PC-3 (cell line): ENCODE results near the gene TPSG1. TPM values are rescaled to one million over a fixed set of nuclear protein-coding genes. Genes with fewer than 3 reads are reported as not detected.

Experiments
- ATAC-seq: fragments of 200-7000 bp; cut with Tn5 transposase; 2 replicates; pipeline ENCODE4 v1.9.1; 2020; ENCODE audit warnings: mild to moderate bottlenecking, moderate library complexity
- BruUV-seq: library from RNA; stranded (reverse); fragments of 400-500 nt; replicated peaks from 2 replicates; lab custom pipeline; 2021; lab: Mats Ljungman, UMichigan
- CTCF ChIA-PET: fragments of 300-600 bp; sonication (Branson Sonifier 250); formaldehyde crosslinking; loops from one replicate; lab custom pipeline; 2022; ENCODE audit warnings: antibody characterized with exemption; lab: Charles Lee
- POLR2A ChIA-PET: fragments of 300-600 bp; sonication (Branson Sonifier 250); formaldehyde crosslinking; loops from one replicate; lab custom pipeline; 2022; ENCODE audit warnings: antibody characterized with exemption; ENCODE audit not compliant: unreplicated experiment; lab: Charles Lee
- DNase-seq: peaks from one replicate; pipeline ENCODE4 v3.0.0-alpha.2; 2015
- H2AFZ ChIP-seq: fragments of 300-600 bp; sonication (generic); 2 replicates; pipeline ENCODE4 v1.6.0; 2016; ENCODE audit warnings: antibody characterized with exemption, low read length
- H3F3A ChIP-seq: fragments of 300-600 bp; sonication (generic); one replicate; pipeline ENCODE4 v1.6.0; 2017; ENCODE audit warnings: antibody characterized with exemption, low read length, control low read depth, mild to moderate bottlenecking; ENCODE audit not compliant: unreplicated experiment
- H3K27ac ChIP-seq: fragments of 300-600 bp; sonication (generic); 2 replicates; pipeline ENCODE4 v1.5.1; 2016; ENCODE audit warnings: mild to moderate bottlenecking, low read length
- H3K27me3 ChIP-seq: fragments of 300-600 bp; sonication (generic); 2 replicates; pipeline ENCODE4 v1.6.1; 2016; ENCODE audit warnings: low read length, mixed read lengths
- H3K36me3 ChIP-seq: fragments of 300-600 bp; sonication (generic); 2 replicates; pipeline ENCODE4 v1.6.1; 2016; ENCODE audit warnings: low read depth, mixed run types, low read length, mixed read lengths
- H3K4me1 ChIP-seq: fragments of 300-600 bp; sonication (generic); 2 replicates; pipeline ENCODE4 v1.5.1; 2016; ENCODE audit warnings: low read length; ENCODE audit not compliant: insufficient read depth
- H3K4me2 ChIP-seq: fragments of 300-600 bp; sonication (generic); 2 replicates; pipeline ENCODE4 v1.6.0; 2016; ENCODE audit warnings: low read length
- H3K4me3 ChIP-seq: fragments of 300-600 bp; sonication (generic); 2 replicates; pipeline ENCODE4 v1.5.1; 2016; ENCODE audit warnings: mild to moderate bottlenecking, low read length, mixed read lengths
- H3K79me2 ChIP-seq: fragments of 300-600 bp; sonication (generic); 2 replicates; pipeline ENCODE4 v1.6.1; 2017; ENCODE audit warnings: low read length, mixed read lengths
- H3K9ac ChIP-seq: fragments of 300-600 bp; sonication (generic); 2 replicates; pipeline ENCODE4 v1.6.0; 2016; ENCODE audit warnings: mild to moderate bottlenecking, low read length
- H3K9me2 ChIP-seq: fragments of 300-600 bp; sonication (generic); replicated peaks from 2 replicates; pipeline ENCODE4 v1.6.1; 2016; ENCODE audit warnings: mixed run types, low read length, mixed read lengths
- H3K9me3 ChIP-seq: fragments of 300-600 bp; sonication (generic); 2 replicates; pipeline ENCODE4 v1.6.1; 2016; ENCODE audit warnings: low read length, mixed read lengths
- H4K20me1 ChIP-seq: fragments of 300-600 bp; sonication (generic); 2 replicates; pipeline ENCODE4 v1.6.1; 2016; ENCODE audit warnings: low read length, mixed read lengths
- CTCF ChIP-seq: fragments of 300-600 bp; sonication (generic); conservative IDR thresholded peaks from 2 replicates; pipeline ENCODE4 v1.5.1; 2017; ENCODE audit warnings: antibody characterized with exemption, low read depth, mild to moderate bottlenecking, low read length
- EZH2 ChIP-seq: fragments of 300-600 bp; sonication (generic); IDR thresholded peaks from one replicate; pipeline ENCODE4 v1.6.1; 2017; ENCODE audit warnings: antibody characterized with exemption, mild to moderate bottlenecking, low read length; ENCODE audit not compliant: unreplicated experiment
- EZH2phosphoT487 ChIP-seq: fragments of 300-600 bp; sonication (generic); IDR thresholded peaks from 2 replicates; pipeline ENCODE4 v1.6.1; 2018; ENCODE audit warnings: mild to moderate bottlenecking, antibody characterized with exemption, low read length, borderline replicate concordance
- intact Hi-C: fragments of 100-400 bp; cut with micrococcal nuclease; formaldehyde crosslinking; loops from 2 replicates; pipeline ENCODE4 v1.9.0; 2023
- total RNA-seq: library from RNA; depleted of rRNA; stranded (reverse); fragments of >200 nt; gene quantifications from 2 replicates; pipeline ENCODE4 v1.2.3, GENCODE V29; 2014

Gene TPSG1
- total RNA-seq, 1 experiment from 2014 or later = not detected

GRCh38 chr16:1218930-1219611 is 6.0 kb downstream of the TPSG1 start:
- Histone ChIP-seq H3K4me3 (no peak overlapping the region), H3K9ac (no peak overlapping the region), H3K4me2 (no peak overlapping the region), H3K36me3 (no peaks in the 10 kb centered on the region), H3F3A (no peaks in the 10 kb centered on the region), H3K79me2 (no peaks in the 10 kb centered on the region), H4K20me1 (no peaks in the 10 kb centered on the region), H2AFZ (no peak overlapping the region), H3K27ac (no peak overlapping the region), H3K9me2 (no peaks in the 10 kb centered on the region), H3K27me3 (no peaks in the 10 kb centered on the region), H3K9me3 (no peaks in the 10 kb centered on the region), H3K4me1 (no peaks in the 10 kb centered on the region)
- DNase-seq = no peak
- ChIA-PET POLR2A (no interaction called here), CTCF (no interaction called here)
- no TSS peak for BruUV-seq
- ATAC-seq = no peak
- TF ChIP-seq EZH2 = no peak
- no peak for TF ChIP-seq EZH2phosphoT487
- TF ChIP-seq CTCF = no peak
- intact Hi-C loops = no loop called here

- CTCF ChIA-PET = no interaction called here
- Histone ChIP-seq H3K79me2 (no peaks in the 10 kb centered on the region), H4K20me1 (no peaks in the 10 kb centered on the region), H3K4me2 (no peak overlapping the region), H3K9me3 (no peaks in the 10 kb centered on the region), H3K36me3 (no peaks in the 10 kb centered on the region), H3K27me3 (no peaks in the 10 kb centered on the region), H3F3A (no peaks in the 10 kb centered on the region), H2AFZ (no peak overlapping the region), H3K4me3 (no peak overlapping the region), H3K27ac (no peak overlapping the region), H3K9me2 (no peaks in the 10 kb centered on the region), H3K4me1 (no peaks in the 10 kb centered on the region), H3K9ac (no peak overlapping the region)
- no peak for DNase-seq
- BruUV-seq = no TSS peak
- no peak for ATAC-seq
- POLR2A ChIA-PET = no interaction called here
- intact Hi-C loops = no loop called here
- TF ChIP-seq EZH2 (no peak), CTCF (no peak), EZH2phosphoT487 (no peak)
These were observed 6.8 kb downstream of the TPSG1 start for GRCh38 chr16:1218061-1218929.

GRCh38 chr16:1217526-1217925 is 7.5 kb downstream of the TPSG1 start:
- no peak overlapping the region for H3K4me2 ChIP-seq
- H4K20me1 ChIP-seq = no peaks in the 10 kb centered on the region
- no peaks in the 10 kb centered on the region for H3K4me1 ChIP-seq
- no TSS peak for BruUV-seq
- H3K27me3 ChIP-seq = no peaks in the 10 kb centered on the region
- POLR2A ChIA-PET = no interaction called here
- DNase-seq (no peak), ATAC-seq (no peak)
- intact Hi-C loops = no loop called here
- H2AFZ ChIP-seq = no peak overlapping the region
- no peaks in the 10 kb centered on the region for H3F3A ChIP-seq
- H3K9me2 ChIP-seq = no peaks in the 10 kb centered on the region
- H3K79me2 ChIP-seq = no peaks in the 10 kb centered on the region
- no peaks in the 10 kb centered on the region for H3K36me3 ChIP-seq
- no peak overlapping the region for H3K9ac ChIP-seq
- CTCF ChIA-PET = no interaction called here
- no peak overlapping the region for H3K4me3 ChIP-seq
- H3K9me3 ChIP-seq = no peaks in the 10 kb centered on the region
- no peak for TF ChIP-seq EZH2
- no peak overlapping the region for H3K27ac ChIP-seq
